ENCODE measurements around the gene DMBT1.

Gene DMBT1

DNA sequence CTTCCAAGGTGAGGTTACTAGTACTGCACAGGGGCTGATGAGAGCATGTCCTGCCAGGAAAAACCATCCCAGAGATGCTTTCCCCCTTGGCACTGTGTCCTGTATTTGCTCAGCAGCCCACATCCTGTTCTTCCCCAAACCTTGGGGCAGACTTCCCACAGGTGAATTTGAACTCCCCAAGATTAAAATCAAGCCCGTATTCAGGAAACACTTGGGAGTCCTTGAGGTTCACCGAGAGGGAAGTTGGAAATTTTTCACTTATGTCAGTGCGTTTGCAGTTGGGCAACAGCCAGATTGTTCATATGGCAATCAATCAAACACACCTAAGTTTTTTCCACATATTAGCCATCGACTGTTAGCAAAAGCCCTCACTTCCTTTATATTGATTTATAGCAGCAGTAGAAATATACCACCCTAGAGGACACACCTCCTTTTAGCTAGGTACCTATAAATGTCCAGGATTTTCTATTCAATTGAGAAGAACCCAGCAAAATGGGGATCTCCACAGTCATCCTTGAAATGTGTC, at the start of gene DMBT1:
Gene DMBT1 (plus strand): TSS at position 476 of the 526 bp plus-strand sequence. CDS start 17 bp downstream, at position 493.
- no peak for DNase-seq

DNA sequence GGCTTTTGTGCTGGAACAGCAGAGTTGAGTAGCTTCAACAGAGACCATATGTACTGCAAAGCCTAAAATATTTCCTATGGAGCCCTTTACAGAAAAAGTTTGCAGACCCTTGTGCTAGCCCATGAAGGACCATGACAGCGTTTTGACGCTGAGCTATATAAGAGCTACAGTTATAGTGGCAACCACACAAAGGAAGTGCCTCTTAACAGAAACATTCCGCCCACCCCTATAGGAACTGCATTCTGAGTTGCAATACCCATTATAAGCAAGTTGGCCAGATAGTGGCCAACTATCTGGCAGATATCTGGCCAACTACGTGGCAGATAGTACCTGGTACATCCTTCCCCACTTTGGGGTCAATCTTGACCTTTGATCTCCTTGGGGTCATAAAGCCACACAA, 47.5 kb upstream of the DMBT1 start:
- no peak for DNase-seq

DNA sequence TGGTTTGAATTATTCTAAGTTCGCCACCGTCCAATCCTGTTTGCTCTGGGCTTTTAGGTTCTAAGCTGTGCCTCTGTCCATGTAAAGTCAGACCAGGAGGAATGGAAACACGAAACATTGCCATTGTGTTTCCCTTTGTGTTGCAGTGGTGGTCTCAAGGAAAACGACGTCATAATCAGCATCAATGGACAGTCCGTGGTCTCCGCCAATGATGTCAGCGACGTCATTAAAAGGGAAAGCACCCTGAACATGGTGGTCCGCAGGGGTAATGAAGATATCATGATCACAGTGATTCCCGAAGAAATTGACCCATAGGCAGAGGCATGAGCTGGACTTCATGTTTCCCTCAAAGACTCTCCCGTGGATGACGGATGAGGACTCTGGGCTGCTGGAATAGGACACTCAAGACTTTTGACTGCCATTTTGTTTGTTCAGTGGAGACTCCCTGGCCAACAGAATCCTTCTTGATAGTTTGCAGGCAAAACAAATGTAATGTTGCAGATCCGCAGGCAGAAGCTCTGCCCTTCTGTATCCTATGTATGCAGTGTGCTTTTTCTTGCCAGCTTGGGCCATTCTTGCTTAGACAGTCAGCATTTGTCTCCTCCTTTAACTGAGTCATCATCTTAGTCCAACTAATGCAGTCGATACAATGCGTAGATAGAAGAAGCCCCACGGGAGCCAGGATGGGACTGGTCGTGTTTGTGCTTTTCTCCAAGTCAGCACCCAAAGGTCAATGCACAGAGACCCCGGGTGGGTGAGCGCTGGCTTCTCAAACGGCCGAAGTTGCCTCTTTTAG, 46.3 kb upstream of the DMBT1 start:
- DNase-seq = no peak

DNA sequence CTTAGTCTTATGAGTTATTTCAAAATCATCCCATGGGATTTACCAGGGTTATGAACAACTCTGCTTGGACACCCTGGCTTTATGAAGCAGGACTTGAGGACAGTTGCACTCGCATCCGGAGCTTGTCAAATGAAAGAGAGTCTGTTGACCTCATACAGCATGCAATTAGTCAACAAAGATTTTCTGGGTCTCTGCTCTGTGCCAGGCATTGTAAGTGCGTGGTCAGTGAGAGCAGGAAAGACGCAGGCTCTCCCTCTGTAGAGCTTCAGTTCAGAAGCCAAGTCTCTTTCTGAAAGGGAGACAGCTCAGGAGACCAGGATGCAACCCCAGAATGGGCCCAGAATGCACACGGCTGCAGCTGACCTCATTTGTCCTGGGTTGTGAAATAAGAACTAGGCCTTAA, 45.5 kb upstream of the DMBT1 start:
- no peak for DNase-seq

DNA sequence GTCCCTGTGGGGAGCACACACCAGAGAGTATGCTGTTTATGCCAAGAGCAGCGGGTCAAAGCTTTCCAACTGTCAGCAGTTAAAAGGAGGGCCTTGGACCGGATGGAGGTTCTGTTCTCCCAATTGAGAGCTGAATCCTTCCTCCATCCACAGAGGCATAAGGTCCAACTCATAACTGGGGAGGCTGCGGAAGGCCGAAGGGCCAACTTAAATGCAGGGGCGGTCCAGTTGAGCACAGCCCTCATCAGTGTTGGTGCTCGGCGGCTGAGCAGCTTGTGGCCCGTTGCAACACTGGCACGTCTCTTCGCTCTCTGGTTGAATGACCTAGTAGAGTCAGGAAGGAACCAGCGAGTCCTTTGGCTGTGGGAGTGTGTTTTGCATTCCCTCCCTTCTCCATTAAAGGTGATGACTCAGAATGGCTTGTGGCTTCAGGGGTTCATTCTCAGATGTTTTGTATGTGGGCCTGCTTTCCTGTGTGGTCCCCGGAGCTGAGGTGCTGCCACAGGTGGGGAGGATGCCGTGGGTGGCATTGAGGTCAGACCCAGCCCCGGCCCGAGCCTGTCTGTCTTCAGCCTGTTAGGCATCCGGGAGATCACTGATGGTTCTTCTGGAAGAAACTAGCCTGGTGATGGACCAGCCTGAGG, 44.8 kb upstream of the DMBT1 start:
- peak; percentile 29 for DNase-seq

DNA sequence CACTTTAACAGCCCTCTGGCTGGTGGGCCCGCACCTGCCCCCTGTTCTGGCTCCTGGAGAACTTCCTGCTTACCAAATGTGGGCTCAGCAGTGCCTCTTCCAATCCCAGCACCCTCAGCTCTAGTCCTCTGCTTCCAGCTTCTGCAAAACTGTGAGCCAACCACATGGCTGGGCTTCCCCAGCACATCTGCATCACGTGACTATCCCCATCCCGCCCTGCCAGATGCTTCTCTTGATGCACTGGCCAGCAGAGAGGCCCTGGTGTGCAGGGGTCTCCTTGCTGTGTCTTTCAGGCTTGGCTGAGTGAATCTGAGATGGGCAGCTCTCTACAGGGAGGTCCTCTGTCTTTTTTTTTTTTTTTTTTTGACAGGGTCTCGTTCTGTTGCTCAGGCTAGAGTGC, 43.8 kb upstream of the DMBT1 start:
- DNase-seq = no peak

DNA sequence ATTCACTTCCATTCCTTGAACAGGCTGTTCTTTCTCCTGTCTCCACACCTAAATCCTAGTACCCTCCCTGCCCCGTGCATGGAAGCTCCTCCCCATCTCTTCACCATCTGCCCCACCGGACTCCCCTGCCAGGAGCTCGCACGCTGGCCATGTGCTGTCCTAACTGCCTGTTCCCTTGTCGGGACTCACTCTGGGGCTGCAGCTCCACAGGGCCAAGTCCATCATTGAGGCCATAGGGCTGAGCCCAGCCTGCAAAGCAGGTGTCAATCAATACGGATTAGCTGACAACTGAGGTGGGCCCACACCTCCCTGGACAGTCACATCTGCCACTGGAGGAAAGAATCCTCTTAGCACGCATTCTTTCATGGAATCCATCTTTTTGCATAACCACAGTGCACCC, 41.4 kb upstream of the DMBT1 start:
- no peak for DNase-seq

DNA sequence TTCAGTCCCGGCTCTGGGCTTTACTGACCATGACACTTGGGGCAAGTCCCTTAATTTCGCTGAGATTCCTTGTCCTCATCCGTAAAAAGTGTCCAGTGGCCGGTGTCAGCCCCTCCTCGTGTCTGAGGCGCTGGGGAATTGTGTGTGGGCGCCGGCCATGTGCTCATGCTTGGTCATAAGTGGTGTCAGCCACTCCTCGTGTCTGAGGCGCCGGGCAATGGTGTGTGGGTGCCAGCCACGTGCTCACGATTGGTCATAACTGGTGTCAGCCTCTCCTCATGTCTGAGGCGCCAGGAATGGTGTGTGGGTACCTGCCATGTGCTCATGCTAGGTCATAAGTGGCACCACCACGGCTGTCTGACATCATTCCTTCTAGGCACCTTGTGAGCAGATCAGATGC, 40.7 kb upstream of the DMBT1 start:
- no peak for DNase-seq

DNA sequence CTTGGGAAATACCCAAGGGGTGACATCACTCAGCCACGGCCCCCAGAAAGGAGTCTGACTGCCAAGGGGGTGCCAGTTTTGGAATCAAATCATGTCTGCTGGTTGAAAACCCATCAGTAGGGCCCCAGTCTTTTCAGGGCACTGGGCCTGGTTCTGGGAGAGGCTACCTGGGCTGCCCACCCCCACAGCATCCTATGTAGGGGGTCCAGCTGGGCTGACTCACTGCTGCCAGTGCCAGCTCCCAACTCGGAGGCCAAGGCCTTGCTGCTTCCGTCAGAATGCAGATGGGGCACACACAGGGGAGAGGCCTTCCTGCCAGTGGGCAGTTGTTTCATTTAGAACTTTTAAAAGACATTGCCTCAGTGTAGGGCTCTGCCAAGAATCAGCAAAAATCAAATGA, 39.5 kb upstream of the DMBT1 start:
- no peak for DNase-seq

DNA sequence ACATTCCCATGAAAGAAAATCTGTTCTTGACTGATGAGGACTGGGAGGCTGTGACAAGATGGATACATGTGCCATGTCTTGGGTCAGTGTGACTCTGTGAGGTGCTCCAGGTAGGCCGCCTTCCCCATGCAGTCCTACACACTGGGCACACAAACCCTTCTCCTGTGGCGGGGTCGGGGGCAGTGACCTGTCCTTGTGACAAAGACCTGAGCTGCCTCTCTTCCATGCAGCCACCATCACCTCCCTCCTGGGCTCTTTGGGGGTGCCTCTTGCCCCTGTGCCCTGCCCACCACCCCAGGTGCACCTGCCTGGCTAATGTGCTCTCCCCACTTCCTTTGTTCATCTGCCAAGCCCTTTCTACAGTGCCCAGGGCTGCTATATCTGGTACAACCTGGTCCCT, 35.7 kb upstream of the DMBT1 start:
- DNase-seq = no peak

DNA sequence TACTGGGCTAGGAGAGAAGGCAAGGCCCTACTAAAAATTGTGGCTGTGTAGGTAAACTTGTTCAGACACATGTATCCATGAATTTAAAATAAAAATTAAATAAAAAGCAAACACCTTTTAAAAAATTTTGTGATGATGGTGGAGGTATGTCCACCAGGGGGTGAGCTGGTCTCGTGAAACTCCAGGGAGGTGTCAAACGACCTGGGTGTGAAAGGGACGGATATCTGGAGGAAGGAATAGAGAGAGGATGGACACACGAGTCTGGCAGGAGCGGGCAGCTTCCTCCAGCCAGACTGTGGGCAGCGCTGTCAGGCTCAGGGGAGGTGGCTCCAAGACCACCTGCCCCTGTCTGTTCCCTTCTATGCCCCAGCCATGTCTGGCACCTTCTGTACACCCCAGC, 34.8 kb upstream of the DMBT1 start:
- DNase-seq = no peak

DNA sequence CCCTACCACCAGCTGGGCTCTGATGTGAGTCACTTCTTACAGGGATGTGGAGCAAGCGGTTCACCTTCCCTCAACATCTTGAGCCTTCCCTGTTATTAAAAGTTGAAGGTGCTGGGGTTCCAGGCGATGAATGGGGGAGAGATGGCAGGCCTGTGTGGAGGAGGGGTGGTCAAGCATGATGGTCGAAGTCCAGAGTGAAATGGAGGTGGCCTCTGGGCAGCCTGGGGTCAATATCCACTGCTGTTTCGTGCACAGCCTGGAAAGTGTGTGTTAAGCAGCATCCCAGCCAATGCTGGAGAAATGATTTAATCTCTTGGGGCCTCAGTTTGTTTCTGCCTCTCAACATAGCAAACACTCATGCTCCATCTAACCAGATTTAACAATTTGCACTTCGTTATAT, 33.7 kb upstream of the DMBT1 start:
- DNase-seq = no peak

DNA sequence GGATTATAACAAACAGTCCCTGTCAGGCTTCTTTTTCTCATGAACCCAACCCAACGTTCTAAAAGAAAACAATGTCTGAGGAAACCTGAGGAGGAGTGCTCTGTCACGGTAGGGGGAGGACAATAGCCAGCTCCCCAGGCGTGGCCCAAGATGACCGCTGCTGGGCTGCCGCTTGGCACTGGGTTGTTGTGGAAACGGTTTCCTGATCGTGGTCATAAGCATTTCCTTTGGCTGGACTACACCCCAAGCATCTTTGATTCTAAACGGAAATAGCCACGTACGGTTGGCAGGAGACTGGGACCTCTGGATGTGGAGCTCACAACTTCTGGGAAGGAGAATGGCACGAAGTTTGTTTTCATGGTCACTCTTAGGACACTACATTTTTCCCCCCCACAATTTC, 30.4 kb upstream of the DMBT1 start:
- DNase-seq = no peak

DNA sequence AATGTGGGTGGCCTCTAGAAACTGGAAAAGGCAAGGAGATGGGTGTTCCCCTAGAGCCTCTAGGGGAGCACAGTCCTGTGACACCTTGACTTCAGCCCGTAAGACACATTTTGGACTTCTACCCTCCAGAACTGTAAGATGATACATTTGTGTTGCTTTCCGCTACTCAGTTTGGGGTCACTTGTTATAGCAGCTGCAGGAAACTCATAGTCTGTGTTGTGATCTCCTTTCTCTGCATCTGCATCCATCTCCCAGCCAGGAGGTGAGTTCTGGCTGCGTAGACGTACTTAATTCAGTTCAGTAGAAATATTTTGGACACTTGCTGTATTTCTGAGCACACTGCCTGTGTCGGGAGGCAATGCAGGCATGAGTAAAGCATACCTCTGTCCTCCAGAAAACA, 29.3 kb upstream of the DMBT1 start:
- DNase-seq = no peak

DNA sequence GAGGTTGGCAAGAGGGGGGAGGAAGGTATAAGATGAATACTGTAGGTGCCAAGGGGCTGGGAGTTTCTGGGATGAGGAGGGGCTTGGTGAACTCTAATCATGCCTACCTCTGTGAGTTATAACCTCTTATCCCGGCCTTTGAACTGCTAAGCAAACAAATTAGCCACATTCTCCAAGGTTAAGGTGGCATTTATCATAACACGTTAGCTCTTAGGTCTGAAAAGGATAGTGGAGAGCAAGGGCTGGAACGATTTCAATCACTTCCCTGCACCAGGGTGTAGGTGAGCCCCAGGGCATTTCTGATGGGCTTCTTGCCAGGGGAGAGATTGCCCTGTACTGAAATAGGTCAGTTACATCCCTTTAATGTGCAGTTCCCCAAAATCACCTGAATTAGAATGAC, 28.6 kb upstream of the DMBT1 start:
- no peak for DNase-seq

DNA sequence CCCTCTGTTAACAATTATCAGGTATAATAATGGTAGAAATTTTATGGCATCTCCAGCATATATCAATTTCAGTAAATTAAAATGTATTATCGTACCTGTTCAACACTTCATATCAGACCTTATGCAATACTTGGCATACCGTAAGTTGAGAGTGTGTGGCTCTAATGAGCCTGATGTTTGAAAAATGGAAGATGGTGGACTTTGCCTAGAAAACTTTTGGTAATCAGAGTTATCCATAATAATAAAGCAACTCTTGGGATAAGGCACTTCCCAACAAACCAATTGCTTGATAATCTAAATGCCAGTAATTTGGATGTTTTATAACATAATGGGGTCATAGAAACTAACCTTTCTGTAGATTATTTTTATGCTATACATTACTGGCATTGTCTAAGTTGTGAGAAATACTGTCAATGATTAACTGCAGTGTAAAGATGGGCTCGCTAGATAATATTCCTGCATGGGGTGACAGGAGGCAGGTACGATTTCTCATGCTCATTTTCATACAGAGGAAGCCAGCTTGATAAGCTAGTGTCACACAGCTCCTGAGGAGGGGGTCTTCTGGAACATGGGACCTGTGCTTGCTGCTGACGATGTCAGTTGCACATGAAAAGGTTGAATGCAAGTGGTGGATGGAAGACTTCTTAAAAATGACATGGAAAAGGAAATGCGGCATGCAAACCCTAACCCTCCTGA, 27.8 kb upstream of the DMBT1 start:
- DNase-seq = no peak

DNA sequence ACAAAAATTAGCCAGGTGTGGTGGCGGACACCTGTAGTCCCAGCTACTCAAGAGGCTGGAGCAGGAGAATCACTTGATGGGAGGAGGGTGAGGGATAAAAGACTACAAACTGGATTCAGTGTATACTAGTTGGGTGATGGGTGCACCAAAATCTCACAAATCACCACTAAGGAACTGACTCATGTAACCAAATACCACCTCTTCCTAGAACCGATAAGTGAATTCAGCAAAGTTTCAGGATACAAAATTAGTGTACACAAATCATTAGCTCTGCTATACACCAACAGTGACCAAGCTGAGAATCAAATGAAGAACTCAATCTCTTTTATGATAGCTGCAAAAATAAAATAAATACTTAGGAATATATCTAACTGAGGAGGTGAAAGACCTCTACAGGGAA, 23.0 kb upstream of the DMBT1 start:
- DNase-seq = no peak

DNA sequence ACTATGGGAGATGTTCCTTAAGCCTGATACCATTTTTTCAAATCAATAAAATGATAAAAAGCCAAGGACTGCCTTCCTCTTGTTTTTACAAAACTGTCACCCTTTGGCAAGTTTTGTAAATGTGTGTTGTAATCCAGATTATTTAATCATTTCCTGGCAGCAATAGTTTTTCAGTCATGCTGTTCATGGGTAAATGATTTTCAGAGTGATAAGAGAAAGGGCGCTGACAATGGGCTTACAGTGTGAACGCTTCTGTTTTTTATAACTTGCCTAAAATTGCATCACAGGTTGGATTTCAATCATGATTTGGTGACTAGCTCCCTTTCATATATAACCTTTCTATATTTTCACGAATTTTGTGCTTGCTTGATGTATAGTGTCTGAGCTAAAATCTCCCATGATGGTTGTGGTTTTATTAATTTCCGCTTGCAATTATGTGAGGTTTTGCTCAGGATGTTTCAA, 19.0 kb upstream of the DMBT1 start:
- no peak for DNase-seq

DNA sequence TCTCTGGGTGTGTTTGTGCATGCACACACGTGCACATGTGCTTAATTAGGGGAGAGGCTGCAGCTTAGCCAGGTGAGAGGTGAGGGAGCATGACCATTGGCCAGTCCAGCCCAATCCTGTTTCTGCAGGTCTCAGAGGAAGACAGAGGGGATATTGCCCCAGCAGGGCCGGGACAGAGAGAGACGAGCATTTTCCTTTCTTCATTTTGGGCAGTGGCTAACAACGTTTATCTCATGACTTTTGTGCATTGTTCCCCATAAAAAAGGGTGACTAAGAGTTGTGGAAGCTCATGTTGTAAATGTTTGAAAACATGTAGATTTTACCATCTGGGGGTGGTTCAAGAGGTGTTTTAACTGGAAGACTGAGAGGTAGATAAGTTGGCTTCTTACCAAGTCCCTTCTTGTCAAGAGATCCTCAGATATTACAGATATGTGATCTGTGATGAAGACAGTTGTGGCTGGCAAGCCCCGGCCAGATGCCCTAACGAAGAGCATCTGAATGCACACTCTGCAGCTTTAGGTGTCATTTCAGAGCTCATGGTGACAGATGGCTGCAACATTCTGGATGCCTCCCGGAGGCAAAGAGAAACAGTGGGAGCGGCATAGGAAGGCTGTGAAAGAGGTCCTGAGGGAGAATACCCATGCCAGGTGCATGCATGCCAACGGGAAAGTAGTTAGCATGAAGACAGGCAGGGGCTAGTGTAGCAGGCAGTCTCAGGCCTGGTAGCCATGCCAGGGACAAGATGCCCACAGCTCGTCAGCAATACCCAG, 16.7 kb upstream of the DMBT1 start:
- no peak for DNase-seq

DNA sequence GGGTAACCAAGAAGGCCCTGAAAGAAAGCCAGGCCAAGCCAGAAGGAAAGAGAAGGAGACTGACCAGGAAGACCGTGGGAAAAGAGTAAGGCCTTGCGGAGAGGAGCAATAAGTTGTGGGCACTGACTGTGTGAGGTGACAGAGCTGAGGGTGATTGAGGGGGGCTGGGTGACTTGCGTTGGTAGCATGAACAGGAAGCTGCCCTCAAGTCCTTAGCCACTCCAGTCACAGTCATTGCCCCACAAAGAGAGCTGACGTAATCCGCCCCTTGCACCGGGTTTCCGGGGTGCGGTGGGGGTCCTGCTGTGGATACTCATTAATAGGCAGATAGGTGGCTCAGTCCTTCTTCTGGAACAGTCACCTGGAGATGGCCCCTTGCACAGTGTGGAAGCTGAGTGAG, 16.1 kb upstream of the DMBT1 start:
- DNase-seq = no peak

DNA sequence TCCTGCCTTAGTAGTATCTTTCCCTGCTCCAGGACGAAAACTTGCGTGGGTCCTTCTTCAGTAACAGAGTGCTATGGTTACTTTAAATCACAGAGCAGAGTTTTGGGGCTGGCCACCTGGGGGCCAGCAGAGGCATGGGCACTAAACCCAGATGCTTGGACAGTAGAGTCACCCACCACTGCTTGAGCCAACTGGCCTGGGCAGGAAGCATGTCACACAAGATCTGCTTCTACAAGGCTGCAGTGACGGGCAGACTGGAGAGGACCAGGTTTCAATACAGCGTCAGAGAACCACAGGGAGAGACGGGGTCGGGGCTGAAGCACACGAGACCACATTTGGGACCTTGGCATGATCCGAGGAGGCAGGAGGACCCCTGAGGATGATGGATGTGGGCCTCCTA, 14.3 kb upstream of the DMBT1 start:
- no peak for DNase-seq

DNA sequence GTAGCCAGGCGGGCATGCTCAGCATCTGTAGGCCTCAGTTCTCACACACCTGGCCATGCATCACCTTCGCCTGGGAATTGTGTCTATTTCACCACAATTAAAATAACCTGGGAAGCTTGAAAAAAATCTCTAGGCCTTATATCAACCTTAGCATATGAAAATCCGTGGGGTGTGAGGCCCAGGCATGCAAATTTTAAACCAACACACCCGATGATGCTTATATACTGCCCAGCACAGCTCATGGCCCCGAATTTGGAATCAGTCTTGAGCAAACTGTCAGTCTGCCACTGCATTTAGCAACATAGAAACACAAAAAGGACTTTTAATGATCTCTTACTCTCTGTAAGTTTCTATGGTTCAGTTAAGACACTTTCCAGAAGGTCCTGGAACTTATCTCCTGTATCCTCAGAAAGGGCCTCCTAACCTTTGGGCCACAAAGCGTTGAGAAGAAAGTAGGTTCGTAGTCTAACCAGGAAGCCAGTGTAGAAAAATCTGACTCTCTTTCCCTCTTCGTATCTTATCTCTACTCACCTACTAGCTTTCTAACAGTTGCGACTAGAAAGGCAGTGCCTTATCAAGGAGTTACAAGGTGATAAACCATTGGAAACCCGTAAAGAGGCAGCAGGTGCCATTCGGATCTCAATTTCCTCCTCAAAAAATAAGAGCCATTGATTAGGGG, 12.0 kb upstream of the DMBT1 start:
- DNase-seq = no peak

All from activated CD4-positive, alpha-beta T cell treated with anti-CD3 and anti-CD28 coated beads for 1 hour (primary cell).